CD4-positive, alpha-beta T cell treated with Interleukin-6 at 100 ng/mL for 8 hours (primary cell): ENCODE results near the gene ACOXL.

Source experiments
- DNase-seq: peaks from one replicate; pipeline ENCODE4 v3.0.0-alpha.2; 2020; ENCODE audit warnings: mixed read lengths, low spot score

Gene ACOXL

GRCh38 chr2:110828330-110828729 is 96.0 kb downstream of the ACOXL start:
- DNase-seq = no peak

- no peak for DNase-seq
These were observed 97.2 kb downstream of the ACOXL start for GRCh38 chr2:110829413-110830146.

GRCh38 chr2:110832740-110833139 is 100.4 kb downstream of the ACOXL start:
- DNase-seq = no peak

- DNase-seq = no peak
These were observed 101.9 kb downstream of the ACOXL start for GRCh38 chr2:110834134-110834827.

- DNase-seq = no peak
These were observed 104.3 kb downstream of the ACOXL start for GRCh38 chr2:110836671-110837070.

GRCh38 chr2:110837446-110838409 is 105.4 kb downstream of the ACOXL start:
- no peak for DNase-seq

GRCh38 chr2:110838657-110839384 is 106.4 kb downstream of the ACOXL start:
- DNase-seq = no peak

- no peak for DNase-seq
These were observed 108.1 kb downstream of the ACOXL start for GRCh38 chr2:110840508-110840907.

- DNase-seq = no peak
These were observed 109.7 kb downstream of the ACOXL start for GRCh38 chr2:110842048-110842447.

- DNase-seq = no peak
These were observed 111.1 kb downstream of the ACOXL start for GRCh38 chr2:110843496-110843895.

- no peak for DNase-seq
These were observed 111.7 kb downstream of the ACOXL start for GRCh38 chr2:110843959-110844510.

GRCh38 chr2:110847651-110848050 is 115.3 kb downstream of the ACOXL start:
- no peak for DNase-seq

- DNase-seq = no peak
These were observed 115.7 kb downstream of the ACOXL start for GRCh38 chr2:110848071-110848470.

- DNase-seq = no peak
These were observed 116.2 kb downstream of the ACOXL start for GRCh38 chr2:110848519-110849030.

- DNase-seq = no peak
These were observed 119.2 kb downstream of the ACOXL start for GRCh38 chr2:110851531-110851930.

GRCh38 chr2:110852051-110852450 is 119.7 kb downstream of the ACOXL start:
- no peak for DNase-seq

- peak; percentile 58 for DNase-seq
These were observed 120.3 kb downstream of the ACOXL start for GRCh38 chr2:110852541-110853263.

GRCh38 chr2:110853516-110853915 is 121.1 kb downstream of the ACOXL start:
- DNase-seq = peak; percentile 60

- DNase-seq = no peak
These were observed 121.6 kb downstream of the ACOXL start for GRCh38 chr2:110853948-110854347.

- DNase-seq = no peak
These were observed 122.1 kb downstream of the ACOXL start for GRCh38 chr2:110854355-110855081.
